Mesendoderm (in vitro differentiated cells): ENCODE results near the gene CCDC169. TPM values are rescaled to one million over a fixed set of nuclear protein-coding genes. Genes with fewer than 3 reads are reported as not detected.

Source experiments
- DNase-seq: peaks from one replicate; pipeline ENCODE4 v3.0.0; 2013
- H2AK5ac ChIP-seq: 2 replicates; pipeline ENCODE4 v1.6.1; 2013; ENCODE audit warnings: low read length, inconsistent platforms
- H2BK120ac ChIP-seq: 2 replicates; pipeline ENCODE4 v1.6.1; 2013; ENCODE audit warnings: low read depth, mild to moderate bottlenecking, low read length, moderate library complexity, mixed read lengths
- H2BK15ac ChIP-seq: replicated peaks from 2 replicates; pipeline ENCODE4 v1.6.1; 2013; ENCODE audit warnings: low read depth, mild to moderate bottlenecking, moderate library complexity
- H2BK5ac ChIP-seq: 2 replicates; pipeline ENCODE4 v1.6.1; 2013; ENCODE audit warnings: low read length, inconsistent platforms
- H3K18ac ChIP-seq: 2 replicates; pipeline ENCODE4 v1.6.1; 2013; ENCODE audit warnings: mild to moderate bottlenecking, low read length, mixed read lengths
- H3K23ac ChIP-seq: one replicate; pipeline ENCODE4 v1.6.1; 2013; ENCODE audit warnings: low read length
- H3K27ac ChIP-seq: 2 replicates; pipeline ENCODE4 v1.5.1; 2013; ENCODE audit warnings: low read depth, mild to moderate bottlenecking, inconsistent platforms, low read length, moderate library complexity
- H3K27me3 ChIP-seq: 2 replicates; pipeline ENCODE4 v1.6.1; 2013; ENCODE audit warnings: low read length, control low read depth, mild to moderate bottlenecking, inconsistent platforms; ENCODE audit not compliant: insufficient read depth, poor library complexity
- H3K36me3 ChIP-seq: 2 replicates; pipeline ENCODE4 v1.6.1; 2013; ENCODE audit warnings: low read length, inconsistent platforms; ENCODE audit not compliant: control insufficient read depth, insufficient read depth
- H3K4ac ChIP-seq: one replicate; pipeline ENCODE4 v1.6.1; 2013; ENCODE audit warnings: low read depth, mild to moderate bottlenecking, low read length, moderate library complexity
- H3K4me1 ChIP-seq: 2 replicates; pipeline ENCODE4 v1.6.1; 2013; ENCODE audit warnings: low read depth, low read length, inconsistent platforms; ENCODE audit not compliant: control insufficient read depth
- H3K4me2 ChIP-seq: 2 replicates; pipeline ENCODE4 v1.6.1; 2013; ENCODE audit warnings: low read length
- H3K4me3 ChIP-seq: 2 replicates; pipeline ENCODE4 v1.5.1; 2013; ENCODE audit warnings: mild to moderate bottlenecking, low read length
- H3K56ac ChIP-seq: one replicate; pipeline ENCODE4 v1.6.1; 2013; ENCODE audit warnings: low read length
- H3K79me1 ChIP-seq: 2 replicates; pipeline ENCODE4 v1.6.1; 2013; ENCODE audit warnings: low read length, inconsistent platforms
- H3K79me2 ChIP-seq: 2 replicates; pipeline ENCODE4 v1.6.1; 2013; ENCODE audit warnings: mild to moderate bottlenecking, low read length; ENCODE audit not compliant: control insufficient read depth, insufficient read depth
- H3K9ac ChIP-seq: 2 replicates; pipeline ENCODE4 v1.6.1; 2013; ENCODE audit warnings: low read length, inconsistent platforms
- H4K5ac ChIP-seq: one replicate; pipeline ENCODE4 v1.6.1; 2013; ENCODE audit warnings: low read length
- H4K8ac ChIP-seq: one replicate; pipeline ENCODE4 v1.6.1; 2013; ENCODE audit warnings: low read depth, mild to moderate bottlenecking, control low read depth, low read length, moderate library complexity
- small RNA-seq: library from polyadenylated mRNA; stranded (forward); fragments of <200 nt; extraction: miRNeasy Mini kit (QIAGEN cat#:217004); gene quantifications from one replicate; pipeline ENCODE3, GENCODE V24; 2013; ENCODE audit not compliant: insufficient read depth

Gene CCDC169

DNA sequence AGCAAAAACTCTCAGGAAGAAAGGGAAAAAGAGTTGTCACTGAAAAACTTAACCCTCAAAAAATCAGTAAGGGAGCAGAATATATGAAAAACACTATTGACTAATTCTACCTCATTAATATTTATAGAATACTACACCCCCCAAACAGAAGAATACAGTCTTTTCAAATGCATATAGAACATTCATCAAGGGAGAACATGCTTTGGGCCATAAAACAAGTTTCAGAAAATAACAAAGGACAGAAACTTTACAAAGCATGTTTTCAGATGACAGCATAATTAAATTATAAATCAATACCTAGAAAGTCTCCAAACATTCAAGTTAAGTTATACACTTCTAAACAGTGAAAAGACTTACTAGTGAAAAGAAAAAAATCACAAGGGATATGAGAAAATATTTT is 113.7 kb downstream of the CCDC169 start:
- H3K4me3 ChIP-seq: no peak overlapping the region
- H2AK5ac ChIP-seq: no peak overlapping the region
- H3K79me1 ChIP-seq: no peaks in the 10 kb centered on the region
- H3K4me2 ChIP-seq: no peak overlapping the region
- no peak overlapping the region for H3K4ac ChIP-seq
- H2BK5ac ChIP-seq: no peak overlapping the region
- no peak overlapping the region for H3K18ac ChIP-seq
- no peaks in the 10 kb centered on the region for H3K4me1 ChIP-seq
- no peak overlapping the region for H2BK120ac ChIP-seq
- H4K8ac ChIP-seq: no peak overlapping the region
- H3K23ac ChIP-seq: no peak overlapping the region
- H3K27ac ChIP-seq: no peak overlapping the region
- H3K27me3 ChIP-seq: no peaks in the 10 kb centered on the region
- DNase-seq: no peak
- no peak overlapping the region for H4K5ac ChIP-seq
- H3K79me2 ChIP-seq: no peaks in the 10 kb centered on the region
- no peak overlapping the region for H2BK15ac ChIP-seq
- no peak overlapping the region for H3K9ac ChIP-seq
- no peak overlapping the region for H3K56ac ChIP-seq
- no peaks in the 10 kb centered on the region for H3K36me3 ChIP-seq

Small RNAs within 50 kb of the gene (small RNA-seq; reads per million reads assigned to genes)
- gene RNU6-71P: not detected
